ENCODE data around the gene CNPY4.
A peak's percentile ranks its signal among the peaks of the same experiment; 100 is the strongest.
"Not testable (repeated sequence)": the region's sequence is repeated elsewhere in the genome, so short reads cannot be mapped to it uniquely, and the experiment has no call there.

CNPY4 gene

DNA sequence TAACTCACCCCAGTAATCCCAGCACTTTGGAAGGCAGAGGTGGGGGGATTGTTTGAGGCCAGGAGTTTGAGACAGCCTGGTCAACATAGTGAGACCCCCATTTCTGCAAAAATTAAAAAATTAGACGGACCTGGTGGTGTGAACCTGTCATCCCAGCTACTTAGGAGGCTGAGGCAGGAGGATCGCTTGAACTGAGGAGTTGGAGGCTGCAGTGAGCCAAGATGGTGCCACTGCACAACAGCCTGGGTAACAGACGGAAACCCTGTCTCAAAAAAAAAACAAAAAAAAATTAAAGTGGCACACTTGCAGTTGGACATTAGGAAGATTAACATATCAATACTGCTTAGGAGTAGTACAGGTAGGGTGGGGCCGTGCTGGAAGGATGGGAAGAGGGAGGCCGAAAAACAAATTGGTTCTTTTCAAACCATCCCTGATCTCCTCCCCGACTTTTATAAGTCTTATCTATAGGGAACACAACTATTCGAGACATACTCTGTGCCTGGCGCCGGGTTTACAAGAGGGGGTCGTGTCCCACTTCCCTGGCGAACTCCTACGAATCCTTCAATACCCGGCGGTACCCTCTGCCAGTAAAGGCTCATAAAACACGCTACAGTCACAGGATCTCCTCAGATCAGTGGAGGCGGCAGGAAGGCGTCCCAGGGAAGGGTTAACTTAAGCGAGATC lies 904 bp upstream of the CNPY4 start:
- no peak for DNase-seq (ENCODE audit: low read depth, low spot score)

DNA sequence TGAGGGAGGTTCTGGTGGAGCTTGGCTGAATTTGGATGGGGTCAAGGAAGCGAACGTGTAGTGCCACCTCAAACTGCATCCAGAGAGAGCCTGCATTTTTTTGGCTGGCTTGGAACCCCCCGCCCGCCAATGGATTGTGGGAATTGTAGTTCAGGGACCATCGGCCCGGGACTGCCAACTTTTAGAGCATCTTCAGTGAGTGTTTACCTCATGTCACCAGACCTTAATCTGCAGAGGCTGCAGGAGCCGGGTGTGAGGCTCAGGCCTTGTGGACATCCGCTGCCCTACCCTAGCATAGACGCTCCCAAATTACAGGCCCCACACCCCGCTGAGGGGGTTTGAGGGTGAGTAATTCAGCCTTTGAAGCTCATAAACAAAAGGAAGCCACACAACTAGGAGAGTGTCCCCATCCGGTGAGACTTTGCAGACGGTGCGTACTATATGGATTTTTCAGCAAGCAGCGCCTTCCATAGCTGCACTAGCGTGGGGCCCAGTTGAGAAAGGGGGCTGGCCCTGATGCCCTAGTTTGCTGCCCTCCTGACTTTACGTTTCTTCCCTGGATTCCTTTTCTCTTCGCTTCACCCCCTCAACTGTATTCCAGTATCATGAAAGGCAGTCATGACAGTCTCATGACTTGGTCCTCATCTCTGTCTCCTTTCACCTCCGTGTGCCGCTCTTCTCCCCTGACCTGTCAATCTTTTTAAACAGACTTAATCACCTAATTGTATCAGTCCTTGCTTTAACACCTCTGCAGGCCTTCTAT lies 717 bp downstream of the CNPY4 start:
- DNase-seq (ENCODE audit: low read depth, low spot score): peak; percentile 83

DNA sequence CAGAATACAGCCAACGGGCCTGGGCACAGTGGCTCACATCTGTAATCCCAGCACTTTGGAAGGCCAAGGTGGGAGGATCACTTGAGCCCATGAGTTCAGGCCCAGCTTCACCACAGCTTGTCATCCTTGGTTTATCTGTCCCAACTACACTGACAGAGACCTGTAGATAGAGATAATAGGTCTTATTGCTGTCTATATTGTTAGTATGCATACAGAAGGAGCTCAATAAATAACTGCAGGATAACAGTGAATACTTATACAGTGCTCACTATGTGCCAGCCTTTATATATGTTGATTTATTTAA lies 1.3 kb downstream of the CNPY4 start:
- no peak for DNase-seq (ENCODE audit: low read depth, low spot score)

DNA sequence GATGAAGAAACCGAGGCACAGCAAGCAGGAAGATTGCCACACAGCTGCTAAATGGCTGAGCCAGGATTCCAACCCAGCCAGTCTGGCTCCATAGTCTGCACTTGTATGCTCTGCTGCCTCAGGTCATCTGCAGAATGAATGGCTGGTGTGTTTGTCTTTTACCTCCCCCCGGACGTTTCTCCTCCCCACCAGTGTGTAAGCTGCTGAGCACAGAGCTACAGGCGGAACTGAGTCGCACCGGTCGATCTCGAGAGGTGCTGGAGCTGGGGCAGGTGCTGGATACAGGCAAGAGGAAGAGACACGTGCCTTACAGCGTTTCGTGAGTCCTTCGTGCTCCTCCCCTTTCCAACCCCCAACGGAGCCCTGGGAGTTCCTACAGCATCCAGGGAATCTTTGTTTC lies 2.6 kb downstream of the CNPY4 start:
- peak; percentile 88 for DNase-seq (ENCODE audit: low read depth, low spot score)

DNA sequence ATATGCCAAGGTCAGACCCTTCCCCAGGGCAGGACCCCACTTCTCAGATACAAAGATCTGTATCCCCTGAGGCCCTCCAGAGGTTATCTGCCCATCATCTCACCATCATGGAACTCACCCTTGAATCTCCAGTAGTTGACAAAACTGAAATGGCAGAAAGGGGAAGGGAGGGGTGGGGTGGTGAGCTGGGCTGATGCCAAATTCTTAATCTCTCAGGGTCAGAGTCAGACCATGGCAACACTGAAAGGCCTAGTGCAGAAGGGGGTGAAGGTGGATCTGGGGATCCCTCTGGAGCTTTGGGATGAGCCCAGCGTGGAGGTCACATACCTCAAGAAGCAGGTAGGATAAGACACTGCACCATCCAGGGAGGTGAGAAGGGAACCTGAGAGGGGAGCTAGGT lies 3.1 kb downstream of the CNPY4 start:
- no peak for DNase-seq (ENCODE audit: low read depth, low spot score)

DNA sequence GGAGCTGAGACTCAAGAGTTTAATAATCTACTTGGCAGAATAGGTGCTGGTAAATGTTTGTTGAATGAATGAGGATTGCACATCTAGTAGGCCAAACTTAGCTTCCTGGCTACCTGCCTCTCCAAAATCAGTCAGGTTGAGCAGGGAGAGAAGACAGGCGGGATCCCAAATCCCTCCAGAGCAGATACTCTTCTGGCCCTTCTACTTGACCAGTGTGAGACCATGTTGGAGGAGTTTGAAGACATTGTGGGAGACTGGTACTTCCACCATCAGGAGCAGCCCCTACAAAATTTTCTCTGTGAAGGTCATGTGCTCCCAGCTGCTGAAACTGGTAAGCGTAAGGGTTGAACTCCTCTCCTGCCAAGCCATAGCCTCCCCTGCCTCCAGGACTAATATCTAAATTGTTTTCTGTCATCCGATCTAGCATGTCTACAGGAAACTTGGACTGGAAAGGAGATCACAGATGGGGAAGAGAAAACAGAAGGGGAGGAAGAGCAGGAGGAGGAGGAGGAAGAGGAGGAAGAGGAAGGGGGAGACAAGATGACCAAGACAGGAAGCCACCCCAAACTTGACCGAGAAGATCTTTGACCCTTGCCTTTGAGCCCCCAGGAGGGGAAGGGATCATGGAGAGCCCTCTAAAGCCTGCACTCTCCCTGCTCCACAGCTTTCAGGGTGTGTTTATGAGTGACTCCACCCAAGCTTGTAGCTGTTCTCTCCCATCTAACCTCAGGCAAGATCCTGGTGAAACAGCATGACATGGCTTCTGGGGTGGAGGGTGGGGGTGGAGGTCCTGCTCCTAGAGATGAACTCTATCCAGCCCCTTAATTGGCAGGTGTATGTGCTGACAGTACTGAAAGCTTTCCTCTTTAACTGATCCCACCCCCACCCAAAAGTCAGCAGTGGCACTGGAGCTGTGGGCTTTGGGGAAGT lies 5.1 kb downstream of the CNPY4 start:
- DNase-seq (ENCODE audit: low read depth, low spot score): no peak

DNA sequence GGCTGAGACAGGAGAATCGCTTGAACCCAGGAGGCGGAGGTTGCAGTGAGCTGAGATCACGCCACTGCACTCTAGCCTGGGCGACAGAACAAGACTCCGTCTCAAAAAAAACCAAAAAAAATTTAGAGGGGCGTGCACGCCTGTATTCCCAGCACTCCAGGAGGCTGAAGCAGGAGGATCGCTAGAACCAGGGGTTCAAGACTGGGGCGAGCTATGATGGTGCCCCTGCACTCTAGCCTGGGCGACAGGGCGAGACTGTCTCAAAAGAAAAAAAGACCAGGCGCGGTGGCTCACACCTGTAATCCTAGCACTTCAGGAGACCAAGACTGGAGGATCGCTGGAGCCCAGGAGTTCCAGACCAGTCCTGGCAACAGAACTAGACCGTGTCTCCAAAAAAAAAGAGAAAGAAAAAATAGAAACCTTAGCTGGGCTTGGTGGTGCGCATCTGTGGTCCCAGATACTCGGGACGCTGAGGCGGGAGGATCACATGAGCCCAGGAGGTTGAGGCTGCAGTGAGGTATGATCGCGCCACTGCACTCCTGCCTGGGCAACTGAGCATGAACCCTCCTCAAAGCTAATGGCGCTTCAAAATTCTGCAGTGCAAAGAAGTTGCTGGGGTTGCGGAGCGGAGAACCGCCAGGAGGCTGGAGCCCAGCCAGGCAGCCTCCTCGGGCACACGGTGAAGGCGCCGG lies 7.0 kb downstream of the CNPY4 start:
- DNase-seq (ENCODE audit: low read depth, low spot score): no peak

DNA sequence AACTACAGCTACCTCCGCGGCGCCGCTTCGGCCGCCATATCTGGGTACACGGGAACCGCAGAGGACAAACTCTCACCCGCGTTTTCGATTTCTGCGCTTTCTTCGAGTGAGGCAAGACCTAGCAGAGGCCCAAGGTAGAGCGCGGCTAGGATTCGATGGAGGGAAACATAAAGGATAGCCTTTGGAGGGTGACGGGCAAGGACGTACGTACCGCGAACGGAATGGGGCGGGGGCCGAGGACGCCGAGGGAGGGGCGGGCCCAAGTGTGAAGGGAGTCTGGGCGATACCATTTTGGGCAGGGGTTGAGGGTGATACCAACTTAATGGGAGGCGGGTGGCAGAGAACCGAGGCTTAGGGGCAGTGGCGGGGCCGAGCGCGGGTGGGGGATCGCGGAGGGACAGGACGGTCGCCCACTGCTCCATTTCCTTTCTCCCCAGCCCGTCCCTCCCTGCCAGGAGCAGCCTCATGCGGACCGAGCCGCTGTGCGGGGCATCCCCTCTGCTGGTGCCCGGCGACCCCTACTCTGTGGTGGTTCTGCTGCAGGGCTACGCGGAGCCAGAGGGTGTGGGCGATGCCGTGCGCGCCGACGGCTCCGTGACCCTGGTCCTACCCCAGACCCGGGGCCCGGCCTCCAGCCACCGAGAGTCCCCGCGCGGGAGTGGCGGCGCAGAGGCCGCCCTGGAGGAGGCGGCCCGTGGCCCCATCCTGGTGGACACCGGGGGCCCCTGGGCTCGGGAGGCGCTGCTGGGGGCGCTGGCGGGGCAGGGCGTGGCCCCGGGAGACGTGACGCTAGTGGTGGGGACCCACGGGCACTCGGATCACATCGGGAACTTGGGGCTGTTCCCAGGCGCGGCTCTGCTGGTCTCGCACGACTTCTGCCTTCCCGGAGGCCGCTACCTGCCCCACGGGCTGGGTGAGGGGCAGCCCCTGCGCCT lies 7.8 kb downstream of the CNPY4 start, which contains the start of gene MBLAC1:
TSS of gene MBLAC1 (plus strand) at position 37 of the 935 bp plus-strand sequence. CDS start at position 466, 429 bp downstream.
- DNase-seq (ENCODE audit: low read depth, low spot score): peak; percentile 88

DNA sequence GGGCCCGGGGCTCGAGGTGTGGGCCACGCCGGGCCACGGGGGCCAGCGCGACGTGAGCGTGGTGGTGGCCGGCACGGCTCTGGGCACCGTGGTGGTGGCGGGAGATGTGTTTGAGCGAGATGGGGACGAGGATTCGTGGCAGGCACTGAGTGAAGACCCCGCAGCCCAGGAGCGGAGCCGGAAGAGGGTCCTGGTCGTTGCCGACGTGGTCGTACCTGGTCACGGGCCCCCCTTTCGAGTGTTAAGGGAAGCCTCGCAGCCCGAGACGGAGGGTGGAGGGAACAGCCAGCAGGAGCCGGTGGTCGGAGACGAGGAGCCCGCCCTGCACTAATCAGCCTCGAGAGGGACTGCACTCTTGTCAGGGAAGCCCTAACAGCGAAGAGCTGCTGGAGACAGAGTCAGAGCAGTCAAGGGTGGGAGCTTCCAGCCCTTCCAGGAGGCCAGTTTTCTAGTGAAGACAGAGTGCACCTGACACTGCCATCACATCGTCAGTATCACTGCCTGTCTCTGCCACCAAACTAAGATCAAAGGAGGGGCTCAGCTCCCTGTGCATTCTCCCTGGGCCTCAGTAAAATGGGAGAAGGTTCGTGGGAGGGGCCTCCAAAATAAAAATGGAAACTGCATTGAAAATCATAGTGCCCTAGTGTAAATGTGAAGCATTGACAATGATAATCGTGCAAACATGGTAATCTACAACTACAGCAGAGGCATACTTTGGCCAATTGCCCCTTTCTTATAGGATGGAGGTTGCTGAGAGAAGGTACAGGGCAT lies 8.6 kb downstream of the CNPY4 start:
- DNase-seq (ENCODE audit: low read depth, low spot score): peak; percentile 44

DNA sequence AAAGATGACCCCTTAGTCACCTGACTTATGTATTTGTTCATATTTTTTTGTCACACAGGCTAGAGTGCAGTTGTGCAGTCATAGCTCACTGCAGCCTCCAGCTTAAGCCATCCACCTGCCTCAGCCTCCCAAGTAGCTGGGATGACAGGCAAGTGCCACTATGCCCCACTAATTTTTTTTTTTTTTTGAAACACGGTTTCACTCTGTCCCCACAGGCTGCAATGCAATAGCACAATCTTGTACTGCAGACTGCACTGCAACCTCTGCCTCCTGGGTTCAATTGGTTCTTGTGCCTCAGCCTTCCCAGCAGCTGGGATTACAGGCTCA lies 9.2 kb downstream of the CNPY4 start:
- DNase-seq (ENCODE audit: low read depth, low spot score): no peak

DNA sequence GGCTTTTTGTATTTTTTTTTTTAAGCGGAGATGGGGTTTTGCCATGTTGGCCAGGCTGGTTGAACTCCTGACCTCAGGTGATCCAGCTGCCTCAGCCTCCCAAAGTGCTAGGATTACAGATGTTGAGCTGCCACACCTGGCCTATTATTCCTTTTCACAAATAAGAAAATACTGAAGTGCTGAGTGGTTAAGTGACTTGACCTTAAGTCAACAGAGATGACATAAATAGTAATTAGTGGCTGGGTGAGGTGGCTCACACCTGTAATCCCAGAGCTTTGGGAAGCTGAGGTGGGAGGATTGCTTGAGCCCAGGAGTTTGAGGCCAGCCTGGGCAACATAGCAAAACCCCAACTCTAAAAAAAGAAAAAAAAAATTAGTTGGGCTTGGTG lies 10.8 kb downstream of the CNPY4 start:
- DNase-seq (ENCODE audit: low read depth, low spot score): not testable (repeated sequence)

DNA sequence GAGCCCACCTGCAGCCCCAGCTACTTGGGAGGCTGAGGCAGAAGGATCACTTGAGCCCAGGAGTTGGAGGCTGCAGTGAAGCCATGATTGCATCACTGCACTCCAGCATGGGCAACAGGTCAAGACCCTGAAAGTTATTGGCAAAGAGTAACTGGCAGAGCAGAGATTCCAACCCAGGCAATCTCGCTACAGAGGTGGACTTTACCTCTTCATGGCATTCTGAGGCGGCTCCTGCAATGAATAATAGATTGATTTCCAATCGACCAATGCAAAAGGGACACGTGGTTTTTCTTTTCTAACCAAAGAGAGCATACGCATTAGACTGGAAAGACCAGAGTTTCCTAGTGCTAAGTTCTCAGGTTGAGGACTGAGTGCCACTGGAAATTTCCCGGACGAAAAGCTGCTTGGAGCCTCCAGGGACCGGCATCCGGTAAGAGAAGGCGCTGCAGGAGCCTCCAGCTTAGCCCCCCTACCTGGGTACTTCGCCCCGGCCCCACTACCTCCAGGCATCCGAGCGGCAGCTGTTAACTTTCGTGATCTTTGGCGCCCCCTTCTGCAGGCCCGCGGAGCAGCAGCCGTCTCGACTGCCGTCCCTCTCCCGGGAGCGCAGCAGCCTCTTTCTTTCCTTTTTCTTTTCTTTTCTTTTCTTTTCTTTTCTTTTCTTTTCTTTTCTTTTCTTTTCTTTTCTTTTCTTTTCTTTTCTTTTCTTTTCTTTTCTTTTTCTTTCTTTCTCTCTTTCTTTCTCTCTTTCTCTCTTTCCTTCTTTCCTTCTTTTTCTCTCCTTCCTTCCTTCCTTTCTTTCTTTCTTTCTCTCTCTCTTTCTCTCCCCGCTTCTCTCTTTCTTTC lies 11.4 kb downstream of the CNPY4 start:
- DNase-seq (ENCODE audit: low read depth, low spot score): peak; percentile 91

DNA sequence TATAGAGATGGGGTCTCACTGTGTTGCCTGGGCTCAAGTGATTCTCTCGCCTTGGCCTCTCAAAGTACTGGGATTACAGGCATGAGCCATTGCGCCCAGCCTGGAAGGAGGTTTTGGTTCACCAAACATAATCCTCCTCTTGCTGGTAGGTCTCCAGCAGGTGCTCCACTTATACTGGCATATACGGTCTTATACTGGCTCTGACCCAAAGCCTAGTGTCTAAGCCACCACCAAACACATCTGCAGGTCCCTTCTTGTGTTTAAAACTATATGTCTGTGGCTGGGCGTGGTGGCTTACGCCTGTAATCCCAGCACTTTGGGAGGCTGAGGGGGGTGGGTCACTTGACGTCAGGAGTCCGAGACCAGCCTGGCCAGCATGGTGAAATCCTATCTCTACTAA lies 12.7 kb downstream of the CNPY4 start:
- no peak for DNase-seq (ENCODE audit: low read depth, low spot score)

DNA sequence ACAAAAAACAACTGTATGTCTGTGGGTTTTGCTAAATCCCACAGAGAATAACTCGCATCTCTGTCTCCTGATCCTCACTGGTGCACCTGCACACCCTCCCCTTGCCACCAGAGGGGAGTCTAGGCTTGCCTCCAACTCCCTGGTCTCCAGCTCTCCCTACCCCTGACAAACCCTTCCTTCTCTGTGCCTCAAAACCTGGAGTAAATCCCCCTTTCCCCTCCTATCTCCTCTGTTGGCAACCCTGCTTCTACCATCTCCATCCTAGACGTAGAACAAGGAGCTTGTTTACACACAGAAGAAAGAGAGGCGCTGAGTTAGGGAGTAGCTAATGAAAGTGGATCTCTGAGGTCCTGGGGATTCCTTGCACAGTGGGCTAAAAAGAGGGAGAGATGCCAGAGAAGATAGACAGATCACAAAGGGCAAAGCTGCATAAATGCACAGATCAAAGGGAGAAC lies 13.3 kb downstream of the CNPY4 start:
- DNase-seq (ENCODE audit: low read depth, low spot score): peak; percentile 80

DNA sequence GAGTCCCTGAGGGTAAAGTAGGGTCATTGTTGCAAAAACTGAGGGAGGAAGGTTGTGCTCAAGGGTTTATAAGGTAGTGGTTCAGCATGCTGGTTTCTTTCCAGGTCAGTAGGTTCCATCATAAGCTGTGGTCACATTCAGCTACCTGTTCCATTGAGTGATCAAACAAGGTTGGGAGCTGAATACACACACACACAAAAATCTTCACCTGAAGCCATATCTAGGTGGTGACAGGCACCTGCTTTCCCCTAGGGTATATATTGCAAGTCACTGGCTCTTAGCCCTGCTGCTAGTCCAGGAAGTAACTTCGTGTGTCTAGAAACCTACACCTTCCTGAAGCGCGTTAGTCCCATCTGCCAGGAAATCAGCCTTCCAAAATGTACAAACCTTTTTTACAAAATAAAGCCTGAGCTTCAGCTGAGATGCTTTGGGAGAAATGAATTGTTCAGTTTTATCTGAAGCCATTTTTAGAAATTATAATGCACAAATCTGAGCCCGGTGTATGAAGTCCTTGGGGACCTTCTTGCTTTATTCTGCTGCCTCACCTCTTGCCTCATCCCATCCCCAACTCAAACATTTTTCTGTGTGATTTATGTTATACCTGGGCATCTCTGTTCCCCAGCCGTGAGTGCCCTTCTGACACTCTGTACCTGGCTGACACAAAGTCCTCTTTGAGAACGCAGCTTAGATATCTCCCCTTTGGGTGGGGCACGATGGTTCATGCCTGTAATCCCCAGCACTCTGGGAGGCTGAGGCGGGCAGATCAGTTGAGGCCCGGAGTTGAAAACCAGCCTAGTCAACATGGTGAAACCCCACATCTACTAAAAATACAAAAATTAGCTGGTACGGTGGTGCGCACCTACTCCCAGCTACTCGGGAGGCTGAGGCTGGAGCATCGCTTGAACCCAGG lies 18.7 kb downstream of the CNPY4 start:
- DNase-seq (ENCODE audit: low read depth, low spot score): no peak

DNA sequence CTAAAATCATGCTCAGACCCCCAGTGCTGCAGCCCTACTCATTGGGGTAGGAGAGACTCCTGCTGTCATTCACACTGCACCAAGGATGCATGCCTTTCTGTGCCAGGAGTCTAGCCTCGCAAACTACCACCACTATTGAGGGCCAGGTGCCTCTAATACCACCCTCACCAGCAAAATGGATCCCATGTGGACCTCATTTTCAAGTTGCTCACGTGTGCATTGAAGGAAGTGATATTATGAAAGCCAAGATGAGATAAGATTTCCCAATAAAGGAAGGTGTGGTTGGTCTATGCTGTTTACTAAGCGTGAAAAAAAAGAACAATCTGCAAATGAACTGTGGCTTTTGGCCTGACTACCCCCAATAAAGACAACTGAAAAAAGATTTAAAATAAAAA lies 22.1 kb downstream of the CNPY4 start:
- DNase-seq (ENCODE audit: low read depth, low spot score): no peak

DNA sequence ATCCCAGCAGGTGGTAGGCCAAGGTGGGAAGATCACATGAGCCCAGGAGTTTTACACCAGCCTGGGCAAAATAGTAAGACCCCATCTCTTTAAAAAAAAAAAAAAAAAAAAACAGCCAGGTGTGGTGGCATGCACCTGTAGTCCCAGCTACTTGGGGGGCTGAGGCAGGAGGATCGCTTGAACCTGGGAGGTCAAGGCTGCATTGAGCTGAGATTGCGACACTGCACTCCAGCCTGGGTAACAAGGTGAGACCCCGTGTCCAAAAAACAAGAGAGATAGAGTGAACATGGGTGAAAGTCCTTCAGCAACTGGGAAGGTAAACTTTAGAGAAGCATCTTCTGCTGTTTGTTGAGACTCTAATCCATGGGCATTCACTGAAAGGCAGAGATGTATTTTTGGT lies 23.0 kb downstream of the CNPY4 start:
- no peak for DNase-seq (ENCODE audit: low read depth, low spot score)

DNA sequence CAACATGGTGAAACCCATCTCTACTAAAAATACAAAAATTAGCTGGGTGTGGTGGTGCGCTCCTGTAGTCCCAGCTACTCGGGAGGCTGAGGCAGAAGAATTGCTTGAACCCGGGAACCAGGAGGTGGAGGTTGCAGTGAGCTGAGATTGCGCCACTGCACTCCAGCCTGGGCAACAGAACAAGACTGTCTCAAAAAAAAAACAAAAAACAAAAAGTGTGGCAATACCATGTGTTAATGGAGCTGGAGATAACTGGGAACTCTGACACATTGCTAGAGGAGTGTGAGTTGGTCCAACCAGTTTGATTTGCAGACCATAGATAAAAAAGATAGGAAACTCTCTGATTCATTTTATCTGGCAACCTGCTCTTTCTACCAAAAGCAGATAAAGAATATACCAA lies 26.9 kb downstream of the CNPY4 start:
- DNase-seq (ENCODE audit: low read depth, low spot score): not testable (repeated sequence)

Data from ELF-1 (cell line).